ENCODE data around the gene TOM1. TPM values are rescaled to one million over a fixed set of nuclear protein-coding genes. Genes with fewer than 3 reads are reported as not detected.

The TOM1 gene
- total RNA-seq, 2 donors from 2014 or later, result 108 TPM

GRCh38 chr22:35380537-35381423, 81.1 kb downstream of the TOM1 start, which contains the start of gene HMOX1:
Gene HMOX1 (plus strand): TSS chr22:35381096. CDS start chr22:35381174, 78 bp downstream.
- H3K36me3 ChIP-seq, result no peaks in the 10 kb centered on the region
- no peaks in the 10 kb centered on the region for H3K27me3 ChIP-seq
- H3K4me3 ChIP-seq, result peak within 1 kb of the TSS; percentile 51 to 61
- peaks cover 0 to 33% of the 10 kb centered on the region in 2 donors for H3K4me1 ChIP-seq
- peak within 1 kb of the TSS; percentile 77 to 84 for H3K27ac ChIP-seq
- TF ChIP-seq CTCF (IDR thresholded peaks at IDR 0.05), result peak in 1 of 2 donors; percentile 57
- H3K9me3 ChIP-seq, result no peaks in the 10 kb centered on the region
- peak; percentile 97 for DNase-seq (ENCODE audit: low spot score)

GRCh38 chr22:35381424-35382009, 81.8 kb downstream of the TOM1 start:
- Histone ChIP-seq H3K36me3 (no peaks in the 10 kb centered on the region), H3K4me1 (peaks cover 0 to 28% of the 10 kb centered on the region in 2 donors), H3K4me3 (peak overlapping the region; percentile 51 to 61), H3K27ac (peak overlapping the region; percentile 77 to 84), H3K27me3 (no peaks in the 10 kb centered on the region), H3K9me3 (no peaks in the 10 kb centered on the region)
- no peak for DNase-seq (ENCODE audit: low spot score)
- no peak for TF ChIP-seq CTCF (IDR thresholded peaks at IDR 0.05)

GRCh38 chr22:35383679-35384071, 84.0 kb downstream of the TOM1 start:
- Histone ChIP-seq H3K4me1 (peaks cover 0 to 18% of the 10 kb centered on the region in 2 donors), H3K36me3 (peaks cover 7% of the 10 kb centered on the region), H3K27me3 (no peaks in the 10 kb centered on the region), H3K27ac (no peak overlapping the region), H3K9me3 (no peaks in the 10 kb centered on the region), H3K4me3 (no peak overlapping the region)
- TF ChIP-seq CTCF (IDR thresholded peaks at IDR 0.05), result no peak
- no peak for DNase-seq (ENCODE audit: low spot score)

GRCh38 chr22:35384527-35384926, 84.8 kb downstream of the TOM1 start:
- Histone ChIP-seq H3K4me1 (peaks cover 0 to 18% of the 10 kb centered on the region in 2 donors), H3K9me3 (no peaks in the 10 kb centered on the region), H3K27ac (no peak overlapping the region), H3K27me3 (no peaks in the 10 kb centered on the region), H3K4me3 (no peak overlapping the region), H3K36me3 (peaks cover 7% of the 10 kb centered on the region)
- no peak for DNase-seq (ENCODE audit: low spot score)
- no peak for TF ChIP-seq CTCF (IDR thresholded peaks at IDR 0.05)

- H3K9me3 ChIP-seq, result no peaks in the 10 kb centered on the region
- TF ChIP-seq CTCF (IDR thresholded peaks at IDR 0.05), result no peak
- H3K4me3 ChIP-seq, result no peak overlapping the region
- peaks cover 0 to 18% of the 10 kb centered on the region in 2 donors for H3K4me1 ChIP-seq
- H3K36me3 ChIP-seq, result peaks cover 7% of the 10 kb centered on the region
- H3K27ac ChIP-seq, result no peak overlapping the region
- DNase-seq (ENCODE audit: low spot score), result no peak
- no peaks in the 10 kb centered on the region for H3K27me3 ChIP-seq
Observed at GRCh38 chr22:35384975-35385588, 85.4 kb downstream of the TOM1 start.

All from right atrium auricular region (tissue), 2 donors.